Skeletal muscle tissue (tissue), 4 donors: ENCODE data around the gene CCDC15. TPM values are rescaled to one million over a fixed set of nuclear protein-coding genes. Genes with fewer than 3 reads are reported as not detected.

ENCODE experiments used
- H3K27ac ChIP-seq: one replicate; pipeline ENCODE4 v1.7.0; 2013; ENCODE audit warnings: mild to moderate bottlenecking, low read depth, low read length, inconsistent platforms
- H3K27me3 ChIP-seq, 3 donors: one replicate each; pipeline ENCODE4 v1.7.0; 2013; ENCODE audit warnings: low read length in 3 of 3; ENCODE audit not compliant: control insufficient read depth in 3 of 3, insufficient read depth in 3 of 3
- H3K36me3 ChIP-seq, 3 donors: one replicate each; pipeline ENCODE4 v1.7.0; 2013; ENCODE audit warnings: low read length in 3 of 3; ENCODE audit not compliant: control insufficient read depth in 3 of 3, insufficient read depth in 3 of 3
- H3K4me1 ChIP-seq, 3 donors: one replicate each; pipeline ENCODE4 v1.7.0; 2013; ENCODE audit warnings: low read length in 3 of 3, mild to moderate bottlenecking in 3 of 3; ENCODE audit not compliant: control insufficient read depth in 3 of 3, insufficient read depth in 3 of 3
- H3K4me3 ChIP-seq, 3 donors: one replicate each; pipeline ENCODE4 v1.7.0; 2013; ENCODE audit warnings: low read length in 3 of 3
- H3K9ac ChIP-seq, 3 donors: one replicate each; pipeline ENCODE4 v1.7.0; 2013; ENCODE audit warnings: low read length in 3 of 3, mild to moderate bottlenecking in 3 of 3, moderate library complexity in 2 of 3, low read depth in 1 of 3
- H3K9me3 ChIP-seq, 3 donors: one replicate each; pipeline ENCODE4 v1.7.0; 2013; ENCODE audit warnings: low read length in 3 of 3; ENCODE audit not compliant: control insufficient read depth in 3 of 3
- total RNA-seq: library from RNA; depleted of rRNA; stranded (reverse); fragments of >200 nt; gene quantifications from one replicate; pipeline ENCODE4 v1.2.3, GENCODE V29; 2014
- donor health status: Osteomylitis.

The CCDC15 gene
- total RNA-seq, 1 donor from 2014 or later: 2.6 TPM

GRCh38 chr11:124923296-124923695 lies 30.7 kb upstream of the CCDC15 start:
- no peak overlapping the region for H3K9ac ChIP-seq
- H3K27ac ChIP-seq: no peak overlapping the region
- H3K36me3 ChIP-seq: no peaks in the 10 kb centered on the region
- H3K9me3 ChIP-seq: no peaks in the 10 kb centered on the region
- H3K27me3 ChIP-seq: peaks cover 2 to 27% (median 16%) of the 10 kb centered on the region in 3 donors
- no peak overlapping the region for H3K4me3 ChIP-seq
- H3K4me1 ChIP-seq: peaks cover 2 to 7% (median 3%) of the 10 kb centered on the region in 3 donors

GRCh38 chr11:124928942-124929665 lies 24.9 kb upstream of the CCDC15 start:
- H3K9ac ChIP-seq: no peak overlapping the region
- no peaks in the 10 kb centered on the region for H3K4me1 ChIP-seq
- H3K27ac ChIP-seq: no peak overlapping the region
- no peaks in the 10 kb centered on the region for H3K9me3 ChIP-seq
- H3K36me3 ChIP-seq: no peaks in the 10 kb centered on the region
- H3K27me3 ChIP-seq: no peaks in the 10 kb centered on the region
- H3K4me3 ChIP-seq: no peak overlapping the region

- H3K4me1 ChIP-seq: no peaks in the 10 kb centered on the region
- H3K4me3 ChIP-seq: no peak overlapping the region
- no peak overlapping the region for H3K9ac ChIP-seq
- H3K36me3 ChIP-seq: no peaks in the 10 kb centered on the region
- H3K9me3 ChIP-seq: no peaks in the 10 kb centered on the region
- no peaks in the 10 kb centered on the region for H3K27me3 ChIP-seq
- no peak overlapping the region for H3K27ac ChIP-seq
These were observed 23.2 kb upstream of the CCDC15 start for GRCh38 chr11:124930799-124931198.

- no peaks in the 10 kb centered on the region for H3K4me1 ChIP-seq
- peaks cover 0 to 2% (median 0%) of the 10 kb centered on the region in 3 donors for H3K27me3 ChIP-seq
- H3K9me3 ChIP-seq: no peaks in the 10 kb centered on the region
- H3K9ac ChIP-seq: no peak overlapping the region
- H3K4me3 ChIP-seq: no peak overlapping the region
- no peak overlapping the region for H3K27ac ChIP-seq
- no peaks in the 10 kb centered on the region for H3K36me3 ChIP-seq
These were observed 19.0 kb upstream of the CCDC15 start for GRCh38 chr11:124934862-124935547.

- Histone ChIP-seq H3K27me3 (peaks cover 0 to 2% (median 0%) of the 10 kb centered on the region in 3 donors), H3K27ac (no peak within 1 kb of the TSS), H3K4me3 (no peak within 1 kb of the TSS), H3K4me1 (no peaks in the 10 kb centered on the region), H3K9ac (no peak within 1 kb of the TSS), H3K36me3 (no peaks in the 10 kb centered on the region), H3K9me3 (no peaks in the 10 kb centered on the region)
These were observed 18.2 kb upstream of the CCDC15 start, which contains the start of gene HEPACAM for GRCh38 chr11:124935548-124936514. TSS of gene HEPACAM (minus strand) at chr11:124936047. CDS start at chr11:124936006, 41 bp downstream.

GRCh38 chr11:124937336-124937935 lies 16.6 kb upstream of the CCDC15 start:
- no peak overlapping the region for H3K4me3 ChIP-seq
- no peak overlapping the region for H3K27ac ChIP-seq
- no peaks in the 10 kb centered on the region for H3K36me3 ChIP-seq
- H3K27me3 ChIP-seq: peaks cover 0 to 6% (median 0%) of the 10 kb centered on the region in 3 donors
- H3K4me1 ChIP-seq: no peaks in the 10 kb centered on the region
- H3K9me3 ChIP-seq: no peaks in the 10 kb centered on the region
- no peak overlapping the region for H3K9ac ChIP-seq

- Histone ChIP-seq H3K4me3 (no peak overlapping the region), H3K9me3 (no peaks in the 10 kb centered on the region), H3K4me1 (no peaks in the 10 kb centered on the region), H3K9ac (no peak overlapping the region), H3K27ac (no peak overlapping the region), H3K36me3 (no peaks in the 10 kb centered on the region), H3K27me3 (peaks cover 0 to 6% (median 0%) of the 10 kb centered on the region in 3 donors)
These were observed 15.7 kb upstream of the CCDC15 start for GRCh38 chr11:124938206-124938765.

GRCh38 chr11:124938970-124939369 lies 15.0 kb upstream of the CCDC15 start:
- H3K4me3 ChIP-seq: no peak overlapping the region
- no peaks in the 10 kb centered on the region for H3K4me1 ChIP-seq
- H3K9me3 ChIP-seq: no peaks in the 10 kb centered on the region
- no peaks in the 10 kb centered on the region for H3K36me3 ChIP-seq
- H3K27me3 ChIP-seq: peaks cover 0 to 6% (median 0%) of the 10 kb centered on the region in 3 donors
- H3K27ac ChIP-seq: no peak overlapping the region
- no peak overlapping the region for H3K9ac ChIP-seq

- H3K9ac ChIP-seq: no peak overlapping the region
- no peaks in the 10 kb centered on the region for H3K36me3 ChIP-seq
- no peaks in the 10 kb centered on the region for H3K4me1 ChIP-seq
- H3K27me3 ChIP-seq: peaks cover 0 to 6% (median 0%) of the 10 kb centered on the region in 3 donors
- no peak overlapping the region for H3K27ac ChIP-seq
- no peak overlapping the region for H3K4me3 ChIP-seq
- no peaks in the 10 kb centered on the region for H3K9me3 ChIP-seq
These were observed 12.3 kb upstream of the CCDC15 start for GRCh38 chr11:124941703-124942102.
